HG03039 (cell line): ENCODE results near the gene EPB41L3.
"Not testable (repeated sequence)": the region's sequence is repeated elsewhere in the genome, so short reads cannot be mapped to it uniquely, and the experiment has no call there.

Source experiments
- ATAC-seq: cut with Tn5 transposase; IDR thresholded peaks from one replicate; pipeline ENCODE4 v1.9.1; 2021; ENCODE audit warnings: mild to moderate bottlenecking, moderate library complexity; ENCODE audit not compliant: unreplicated experiment

EPB41L3 gene

DNA sequence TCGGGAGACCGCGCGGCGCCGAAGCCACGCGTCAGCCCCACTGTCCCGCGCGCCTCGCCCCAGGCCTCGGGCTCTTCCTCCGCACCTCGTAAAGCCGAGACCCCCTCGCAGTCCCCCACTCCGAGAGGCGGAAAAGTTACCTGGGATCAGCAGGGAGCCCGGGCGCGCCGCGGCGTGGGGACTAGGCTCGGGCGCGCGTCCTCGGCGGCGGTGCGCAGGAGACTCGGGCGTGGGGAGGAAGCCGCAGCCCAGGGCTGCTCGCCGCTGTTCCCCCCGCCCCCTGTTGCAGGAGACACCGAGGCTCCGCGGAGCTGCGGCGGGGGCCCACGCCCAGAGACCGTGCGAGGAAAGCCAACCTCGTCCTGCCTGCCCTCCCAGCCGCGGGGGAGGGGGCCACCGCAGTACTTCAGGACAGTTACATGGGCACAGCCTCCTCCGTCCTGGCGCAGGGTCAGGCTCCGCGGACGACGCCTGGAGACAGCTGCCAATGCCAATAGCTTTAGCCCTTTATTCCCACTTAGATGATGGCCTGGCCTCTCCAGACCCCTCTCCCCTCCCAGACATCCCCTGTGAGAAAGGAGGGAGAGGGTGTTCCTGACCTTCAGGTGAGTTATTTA lies at the start of gene EPB41L3:
EPB41L3 (minus strand) TSS at position 225 of the 617 bp plus-strand sequence. CDS start 54,814 bp downstream, outside the sequence.
- ATAC-seq, result no peak

DNA sequence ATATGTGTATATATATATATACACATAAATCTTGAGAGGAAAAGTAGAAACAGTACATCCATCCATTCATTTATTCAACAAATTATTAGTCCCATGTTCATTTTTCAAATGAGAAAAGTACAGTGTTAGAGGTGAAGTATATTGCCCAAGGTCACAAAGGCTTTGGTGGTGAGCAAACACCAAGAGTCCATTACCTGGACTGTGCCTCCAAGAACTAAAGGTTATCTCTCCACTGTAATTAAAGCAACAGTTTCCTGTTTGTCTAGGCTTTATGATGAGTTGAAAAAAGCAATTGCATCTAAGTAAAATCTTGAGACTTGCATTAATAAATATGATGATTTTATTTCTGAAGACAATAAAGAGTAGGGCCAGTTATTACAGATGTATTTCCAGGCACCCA lies 44.7 kb upstream of the EPB41L3 start:
- no peak for ATAC-seq

DNA sequence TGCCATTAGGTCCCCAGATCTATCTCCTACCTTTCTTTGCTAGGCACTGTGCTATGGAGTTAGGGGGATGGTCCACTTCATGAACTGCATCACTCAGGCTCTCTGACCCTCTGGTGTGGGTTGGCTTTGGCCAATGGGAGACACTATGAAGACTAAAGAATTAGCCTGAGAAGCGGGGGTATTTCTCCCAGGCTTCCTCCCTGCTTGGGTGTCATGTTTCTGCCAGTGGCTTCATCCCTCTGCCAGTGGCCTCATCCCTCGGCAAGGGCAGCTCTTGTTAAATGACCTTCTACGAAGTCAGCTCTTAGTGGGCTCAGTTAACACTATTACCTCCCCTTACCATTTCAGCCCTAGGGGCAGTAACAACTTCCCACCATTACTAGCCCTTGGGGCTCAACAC lies 41.9 kb upstream of the EPB41L3 start:
- ATAC-seq, result no peak

DNA sequence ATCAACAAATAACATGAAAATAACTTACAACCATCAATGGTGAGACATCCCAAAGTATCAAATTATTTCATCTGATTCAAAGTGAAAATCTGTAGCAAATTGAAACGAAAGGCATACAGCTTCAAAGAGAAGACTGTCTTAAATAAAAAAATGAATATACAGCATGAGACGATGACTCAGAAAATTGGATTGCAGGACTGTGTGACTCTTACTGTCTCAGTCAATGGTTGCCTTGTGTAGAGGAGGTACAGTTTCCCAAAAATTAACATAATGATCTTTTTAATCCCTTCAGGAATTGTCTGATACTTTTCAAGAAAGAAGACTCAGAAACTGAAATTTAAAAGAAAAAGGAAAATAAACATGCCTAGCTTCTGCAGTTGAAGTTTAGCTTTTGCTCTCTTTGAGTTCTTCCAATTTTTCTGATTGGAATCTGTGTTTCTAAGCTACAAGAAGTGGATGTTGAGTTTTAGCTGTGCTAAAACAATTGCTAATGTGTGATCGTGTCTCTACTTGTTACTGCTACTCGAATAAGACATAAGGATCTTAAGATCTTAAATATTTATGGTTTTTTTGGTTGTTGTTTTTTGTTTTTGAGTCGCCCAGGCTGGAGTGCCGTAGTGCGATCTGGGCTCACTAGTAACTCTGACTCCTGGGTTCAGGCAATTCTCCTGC lies 41.1 kb upstream of the EPB41L3 start:
- ATAC-seq, result no peak

DNA sequence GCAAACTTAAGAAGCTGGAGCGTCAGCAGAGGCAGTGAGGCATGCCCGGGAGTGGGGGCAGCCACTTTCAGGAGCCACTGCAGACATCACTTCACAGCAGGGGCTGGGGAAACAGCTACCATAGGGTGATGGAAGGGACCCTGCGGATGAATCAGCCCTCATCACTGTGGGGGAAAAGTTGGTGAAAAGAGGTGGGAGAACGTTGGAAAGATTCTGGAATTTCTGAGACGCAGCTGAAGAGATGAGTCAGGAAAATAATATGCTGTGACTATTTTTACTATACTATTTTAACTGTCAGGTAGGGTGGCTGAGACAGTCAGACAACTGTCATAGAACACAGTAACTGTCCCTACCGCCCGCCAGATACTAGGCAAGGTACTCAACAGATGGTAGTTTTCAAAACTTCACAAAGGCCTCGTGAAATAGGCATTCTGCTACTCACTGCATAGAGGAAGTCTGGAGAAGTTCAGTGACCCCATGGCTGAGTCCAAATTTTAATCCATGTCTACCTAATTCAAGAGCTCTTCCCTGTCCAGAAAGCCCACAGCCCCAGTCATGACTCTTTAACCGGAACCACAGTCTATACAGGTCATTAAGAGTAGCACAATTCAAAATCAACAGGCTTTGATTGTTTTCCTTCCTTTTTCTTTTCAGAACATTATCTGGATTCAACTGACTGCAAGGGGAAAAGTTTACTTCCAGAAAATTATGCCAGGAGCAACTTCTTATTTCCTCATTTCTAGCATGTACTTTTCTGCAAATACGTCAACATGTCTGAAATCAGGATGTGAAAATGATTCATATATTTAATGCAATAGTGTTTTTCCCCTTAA lies 39.3 kb upstream of the EPB41L3 start:
- no peak for ATAC-seq

DNA sequence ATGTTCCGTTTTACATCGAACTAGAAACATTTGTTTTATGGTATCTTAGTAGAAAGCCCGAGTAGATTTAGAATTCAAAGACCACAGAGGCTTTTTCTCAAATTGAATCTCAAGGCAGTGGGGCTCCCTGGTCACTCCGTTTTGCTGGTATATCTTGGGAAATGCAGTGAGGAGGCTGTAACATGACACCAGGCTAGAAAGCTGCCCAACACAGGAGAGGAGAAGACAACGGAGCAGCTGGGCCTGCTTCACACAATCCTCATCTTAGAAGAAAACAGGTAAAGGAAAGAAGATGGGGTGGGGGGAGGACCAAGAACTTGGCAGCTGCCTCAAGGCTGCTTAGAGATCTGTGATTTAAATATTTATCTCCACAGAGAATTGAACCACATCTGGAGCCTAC lies 38.3 kb upstream of the EPB41L3 start:
- no peak for ATAC-seq

DNA sequence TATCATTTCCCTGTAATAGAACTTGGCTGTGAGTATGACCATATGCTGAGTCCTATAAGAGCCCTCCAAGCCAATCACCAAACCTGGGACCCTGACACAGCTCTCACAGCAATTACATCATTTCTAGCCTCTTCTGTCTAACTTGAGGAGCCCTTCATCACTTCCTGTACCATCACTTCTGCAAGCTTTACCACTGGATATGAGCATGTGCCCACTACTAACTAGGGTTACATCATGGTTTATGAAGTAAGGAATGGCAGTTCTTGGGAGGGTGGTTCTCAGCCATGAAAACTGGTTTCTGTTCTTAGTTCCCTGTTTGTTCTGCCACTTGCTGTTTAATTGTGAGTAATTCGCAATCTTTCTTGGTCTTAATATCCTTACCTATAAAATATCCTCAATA lies 31.0 kb upstream of the EPB41L3 start:
- no peak for ATAC-seq

DNA sequence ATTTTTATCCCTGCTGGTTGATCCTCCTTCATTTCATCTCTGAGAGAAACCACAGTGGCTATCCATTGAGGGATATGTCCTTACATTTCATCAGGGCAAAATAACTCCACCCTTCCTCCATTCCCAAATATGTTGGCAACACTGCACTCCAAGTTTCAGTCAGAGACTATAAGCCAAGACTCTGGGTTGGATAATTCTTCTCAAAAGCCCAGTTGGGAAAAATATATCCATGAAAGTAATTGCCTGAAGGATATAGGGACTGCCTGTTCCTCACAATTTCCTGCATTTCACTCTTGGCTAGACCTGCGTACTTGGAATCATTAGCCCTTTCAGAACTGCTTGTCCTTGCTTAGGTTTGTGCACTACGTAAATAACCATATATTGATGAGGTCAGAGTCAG lies 27.9 kb upstream of the EPB41L3 start:
- ATAC-seq, result no peak

DNA sequence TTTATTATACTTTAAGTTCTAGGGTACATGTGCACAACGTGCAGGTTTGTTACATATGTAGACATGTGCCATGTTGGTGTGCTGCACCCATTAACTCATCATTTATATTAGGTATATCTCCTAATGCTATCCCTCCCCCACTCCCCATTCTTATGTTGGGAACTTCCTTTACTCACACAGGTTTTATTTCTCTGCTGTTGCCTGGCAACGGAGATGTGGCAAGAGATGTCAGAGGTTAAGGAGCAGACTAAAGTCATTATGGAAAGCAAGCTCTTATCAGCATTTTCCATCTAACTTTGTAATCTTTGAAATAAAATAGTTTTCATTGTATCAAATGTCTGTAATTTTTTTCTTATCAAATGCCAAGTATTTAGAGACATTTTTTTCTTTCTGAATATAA lies 26.8 kb upstream of the EPB41L3 start:
- not testable (repeated sequence) for ATAC-seq

DNA sequence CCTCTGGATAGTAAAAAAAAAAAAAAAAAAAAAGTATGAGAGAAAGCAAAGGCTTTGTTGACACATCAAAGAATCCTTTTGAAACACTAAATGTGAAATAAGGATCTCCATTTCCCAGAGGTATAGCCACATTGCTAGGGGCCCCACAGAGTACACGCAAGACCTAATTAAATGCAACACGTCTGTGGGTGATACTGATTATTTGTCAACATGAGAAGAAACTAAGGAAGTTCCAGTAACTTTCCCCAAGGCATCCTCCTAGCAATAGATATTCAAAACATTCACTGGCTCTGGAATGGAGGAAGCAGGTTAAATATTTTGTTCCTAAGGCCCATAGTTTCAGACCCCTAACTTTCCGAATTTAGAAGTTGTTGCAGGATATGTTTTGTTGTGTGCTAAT lies 24.6 kb upstream of the EPB41L3 start:
- ATAC-seq, result no peak

DNA sequence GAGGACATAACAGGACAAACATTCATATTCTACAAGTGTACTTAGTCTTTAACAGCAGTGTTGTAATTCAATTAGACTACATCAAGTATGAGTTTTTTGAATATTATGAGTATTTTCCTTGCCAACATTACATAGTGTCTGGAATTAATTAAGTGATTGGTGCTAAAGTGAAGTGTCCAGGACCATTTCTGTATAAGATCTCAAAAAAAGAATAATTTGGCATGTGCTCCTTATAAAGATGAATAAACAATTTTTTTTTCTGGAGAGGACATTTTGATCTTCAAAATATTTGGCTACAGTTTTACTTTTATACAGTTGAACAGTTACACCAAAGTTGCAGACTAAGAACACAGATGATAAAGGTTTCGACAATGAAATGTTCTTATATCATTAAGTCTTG lies 15.1 kb upstream of the EPB41L3 start:
- ATAC-seq, result no peak

DNA sequence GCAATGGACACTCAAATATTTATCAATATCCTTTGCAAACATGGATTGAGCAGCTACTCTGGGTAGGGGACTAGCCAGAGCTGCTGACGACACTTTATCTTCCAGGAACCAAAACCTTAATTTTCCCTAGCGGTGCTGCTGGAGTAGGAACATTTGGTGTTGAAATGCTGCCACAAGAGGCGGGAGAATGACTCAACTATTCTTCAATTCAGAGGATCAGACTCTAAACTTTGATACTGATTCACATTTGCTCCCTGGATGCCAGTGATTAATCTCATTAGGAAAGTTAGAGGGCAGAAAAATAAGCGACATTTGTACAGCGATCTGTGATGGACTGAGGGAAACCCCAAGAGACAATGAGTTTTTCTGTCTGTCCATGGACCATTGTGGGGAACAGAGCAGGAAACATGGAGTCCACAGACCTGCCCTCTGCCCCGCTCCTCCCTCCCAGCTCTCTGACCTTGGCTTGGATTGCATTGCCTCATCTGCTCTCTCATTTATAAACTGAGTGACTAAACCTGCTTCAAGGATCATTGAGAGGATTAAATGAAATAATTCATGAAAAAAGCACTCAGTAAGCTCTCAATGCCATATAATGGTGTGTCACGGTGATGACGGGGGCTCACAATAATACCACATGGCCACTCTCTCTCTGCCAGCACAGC lies 12.6 kb upstream of the EPB41L3 start:
- no peak for ATAC-seq

DNA sequence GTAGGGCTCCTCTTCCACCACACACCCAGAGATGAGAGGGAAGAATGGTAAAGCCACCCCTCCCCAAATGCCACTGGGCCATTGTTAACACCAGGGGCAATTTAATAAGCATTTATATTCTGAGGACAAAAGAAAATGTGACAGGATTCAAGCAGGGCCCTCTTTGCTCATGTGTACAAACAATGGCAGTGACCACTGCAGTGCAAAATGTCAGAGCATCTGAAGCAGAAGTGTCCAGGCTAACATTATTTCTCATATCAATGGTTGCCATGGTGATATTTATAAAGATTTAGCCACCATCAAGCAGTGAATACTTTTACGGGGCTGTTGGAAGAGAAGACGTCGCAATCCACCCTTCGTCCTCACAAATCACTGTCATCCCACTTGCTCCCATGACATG lies 10.8 kb upstream of the EPB41L3 start:
- ATAC-seq, result no peak

DNA sequence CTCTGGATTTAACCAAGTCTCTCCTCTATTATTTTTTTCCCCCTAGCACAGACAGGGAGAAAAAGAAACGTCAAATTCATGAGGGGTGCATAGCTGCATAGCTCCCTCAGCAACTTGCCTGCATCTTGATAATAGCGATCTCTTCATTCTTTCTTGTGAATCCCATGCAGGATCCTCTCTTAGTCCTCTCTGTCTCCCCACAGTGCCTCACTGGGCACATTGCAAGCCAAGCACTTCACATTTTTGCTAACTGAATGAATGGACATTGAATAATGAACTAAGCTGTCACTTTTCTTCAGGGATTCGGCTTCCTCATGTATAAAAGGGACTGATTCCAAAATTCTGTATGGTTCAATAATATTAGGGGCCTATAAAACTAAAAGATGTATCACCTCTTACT lies 2.9 kb upstream of the EPB41L3 start:
- no peak for ATAC-seq

DNA sequence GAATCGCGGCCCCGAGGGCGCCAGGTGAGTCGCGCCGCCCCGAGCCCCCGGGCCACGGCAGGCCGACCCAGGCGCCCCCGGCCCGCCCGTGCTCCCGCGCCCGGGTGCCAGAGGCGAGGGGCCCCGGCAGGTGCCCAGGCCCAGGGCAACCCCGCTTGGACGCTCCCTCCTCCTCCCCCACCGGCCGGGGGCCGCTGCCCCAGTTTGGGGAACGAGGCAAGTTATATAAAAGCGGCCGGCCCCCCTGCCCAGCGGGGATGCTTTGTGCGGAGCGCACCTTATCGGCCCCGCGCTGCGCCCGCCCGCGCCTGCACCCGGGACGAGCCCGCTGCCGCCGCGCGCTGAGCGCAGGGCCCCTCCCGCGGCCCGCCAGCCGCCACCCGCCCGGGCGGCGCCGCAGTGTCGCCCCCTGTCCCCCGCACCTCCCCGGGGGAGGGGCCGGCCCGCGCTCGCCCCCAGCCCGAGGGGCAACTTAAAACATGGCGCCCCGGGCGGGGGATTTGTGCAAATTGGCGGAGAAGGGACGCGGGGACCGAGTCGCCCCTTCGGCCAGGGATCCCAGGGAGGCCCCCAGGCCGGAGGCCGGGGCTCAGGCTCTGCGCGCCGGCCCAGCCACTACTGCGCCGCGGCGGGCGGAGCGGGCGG lies 639 bp downstream of the EPB41L3 start:
- ATAC-seq, result no peak

DNA sequence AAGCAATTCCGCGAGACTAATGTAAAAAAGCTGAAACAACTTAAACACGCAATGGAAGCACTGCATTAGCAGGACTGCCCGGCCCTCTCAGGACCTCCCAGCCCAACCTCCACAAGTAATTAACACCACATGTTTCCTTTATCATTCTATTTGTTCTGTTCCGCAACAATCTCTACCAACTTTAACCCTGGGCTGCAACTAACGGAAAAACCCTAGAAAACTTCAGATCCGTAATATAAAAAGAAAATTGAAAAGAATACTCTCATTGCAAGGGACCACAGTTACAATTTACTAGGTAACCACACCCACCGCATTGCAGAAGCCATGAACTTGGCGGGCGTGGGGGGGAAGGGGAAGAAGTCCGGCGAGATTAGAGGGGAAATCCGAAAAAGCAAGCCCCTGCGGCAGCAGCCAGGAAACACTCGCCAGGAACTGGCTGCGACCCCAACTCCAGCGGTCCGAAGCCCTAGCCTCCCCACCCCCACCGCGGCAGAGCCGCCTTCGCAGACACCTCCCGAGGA lies 1.2 kb downstream of the EPB41L3 start:
- ATAC-seq, result no peak

DNA sequence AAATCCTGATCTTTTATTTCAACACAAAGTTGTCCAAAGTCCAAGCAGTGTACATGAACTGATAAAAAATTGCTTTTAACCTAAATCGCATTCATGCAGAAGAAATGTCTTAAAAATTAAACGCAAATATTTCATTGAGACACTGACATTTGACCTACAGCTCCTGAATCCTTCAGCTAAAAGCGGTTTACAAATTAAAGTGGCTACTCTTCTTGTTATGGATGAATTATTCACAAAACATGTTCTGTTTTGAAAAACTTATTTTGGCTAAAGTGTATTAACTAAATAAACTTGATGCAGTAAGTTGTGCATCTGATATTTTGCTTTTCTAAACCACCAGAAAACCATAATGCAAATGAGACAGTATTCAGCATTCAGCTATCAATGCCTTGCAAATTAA lies 2.2 kb downstream of the EPB41L3 start:
- no peak for ATAC-seq

DNA sequence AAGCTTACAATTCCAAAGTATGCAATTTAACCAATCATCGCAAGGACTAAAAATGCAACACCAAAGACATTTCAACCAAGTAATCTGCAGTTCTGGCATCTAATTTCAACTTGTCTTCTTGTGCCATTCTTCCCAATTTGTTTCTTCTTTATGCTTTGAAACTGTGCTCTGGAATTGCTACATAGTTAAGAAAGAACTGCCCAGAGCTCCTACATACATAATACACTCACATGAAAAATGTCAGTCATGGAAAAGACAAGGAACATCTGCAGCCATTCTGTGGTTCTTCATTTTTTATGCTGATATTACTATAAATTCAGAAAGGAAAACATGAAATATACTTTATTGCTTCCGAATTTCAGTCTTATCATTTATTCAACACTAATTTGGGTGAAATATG lies 4.4 kb downstream of the EPB41L3 start:
- ATAC-seq, result no peak

DNA sequence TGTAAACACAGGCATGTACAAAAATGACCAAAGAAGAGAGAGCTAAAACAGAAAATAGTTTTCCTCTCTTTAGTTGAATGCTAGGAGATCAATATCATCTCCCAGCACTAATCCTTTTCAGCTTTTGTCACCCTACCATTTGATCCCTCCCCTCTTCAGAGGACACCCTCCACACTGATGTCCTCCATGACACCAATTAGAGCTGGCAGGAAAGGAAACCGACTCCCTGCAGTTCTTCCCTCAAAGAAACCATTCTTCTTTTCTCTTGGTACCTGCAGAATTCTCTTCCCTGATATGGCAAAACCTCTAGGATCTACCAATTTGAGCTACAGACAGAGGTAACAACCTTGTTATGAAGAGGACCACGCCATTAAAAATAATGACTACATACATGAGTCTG lies 5.3 kb downstream of the EPB41L3 start:
- ATAC-seq, result no peak

DNA sequence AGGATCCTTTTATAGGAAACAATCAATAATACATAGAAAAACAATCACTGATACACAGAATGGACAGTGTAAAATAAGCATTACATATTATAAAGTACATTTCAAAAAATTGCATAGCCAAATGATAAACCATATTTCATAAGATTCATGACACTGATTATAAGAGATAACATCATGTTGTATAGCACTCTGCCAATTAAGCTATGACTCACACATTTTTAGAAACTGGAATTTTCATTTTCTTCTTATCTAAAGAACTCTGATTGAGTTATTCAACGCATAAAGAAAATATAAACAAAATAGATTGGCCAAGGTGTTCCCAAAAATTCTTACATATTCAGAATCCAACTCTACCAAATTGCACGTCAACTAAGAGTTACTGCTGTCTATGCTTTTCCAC lies 5.9 kb downstream of the EPB41L3 start:
- ATAC-seq, result no peak

DNA sequence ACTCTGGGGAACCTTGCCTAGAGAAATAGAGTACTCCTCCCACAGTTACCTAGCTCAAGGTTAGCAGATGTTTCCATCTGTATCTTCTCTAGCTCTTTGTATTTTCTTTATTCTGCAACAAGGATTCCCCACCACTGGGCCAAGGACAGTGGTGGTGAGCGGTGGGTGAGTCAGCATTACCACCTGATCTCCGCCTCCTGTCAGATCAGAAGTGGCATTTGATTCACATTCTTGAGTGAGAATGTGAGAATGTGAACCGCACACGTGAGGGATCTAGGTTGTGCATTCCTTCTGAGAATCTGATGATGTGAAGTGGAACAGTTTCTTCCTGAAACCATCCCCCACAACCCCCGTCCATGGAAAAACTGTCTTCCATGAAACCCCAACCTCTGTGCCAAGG lies 9.0 kb downstream of the EPB41L3 start:
- ATAC-seq, result no peak
